Ishikawa (cell line): Measurements from ENCODE around the gene REXO4.

ENCODE experiments used
- CEBPB ChIP-seq: IDR thresholded peaks from 2 replicates; pipeline ENCODE4 v1.6.1; 2012
- CREB1 ChIP-seq: IDR thresholded peaks from 2 replicates; pipeline ENCODE4 v1.6.1; 2012; ENCODE audit warnings: low read depth
- EGR1 ChIP-seq: IDR thresholded peaks from 2 replicates; pipeline ENCODE4 v1.6.1; 2012
- EP300 ChIP-seq: IDR thresholded peaks from 2 replicates; pipeline ENCODE4 v1.6.1; 2012; ENCODE audit warnings: borderline replicate concordance
- FOXM1 ChIP-seq: IDR thresholded peaks from 2 replicates; pipeline ENCODE4 v1.6.1; 2012; ENCODE audit warnings: low read depth, borderline replicate concordance
- NFIC ChIP-seq: IDR thresholded peaks from 2 replicates; pipeline ENCODE4 v1.6.1; 2012
- RAD21 ChIP-seq: IDR thresholded peaks from 2 replicates; pipeline ENCODE4 v1.6.1; 2012; ENCODE audit warnings: low read depth
- TAF1 ChIP-seq: IDR thresholded peaks from 2 replicates; pipeline ENCODE4 v1.6.1; 2012; ENCODE audit warnings: low read depth, mild to moderate bottlenecking
- TCF12 ChIP-seq: IDR thresholded peaks from 2 replicates; pipeline ENCODE4 v1.6.1; 2012; ENCODE audit warnings: low read depth
- TEAD4 ChIP-seq: IDR thresholded peaks from 2 replicates; pipeline ENCODE4 v1.6.1; 2012
- YY1 ChIP-seq: IDR thresholded peaks from 2 replicates; pipeline ENCODE4 v1.6.1; 2012; ENCODE audit warnings: low read depth
- ZBTB7A ChIP-seq: IDR thresholded peaks from 2 replicates; pipeline ENCODE4 v1.6.1; 2012; ENCODE audit warnings: low read depth
- TF ChIP-seq, protein P1 (sequence below): IDR thresholded peaks from 2 replicates; pipeline ENCODE4 v1.6.1; 2012
- TF ChIP-seq, protein P2 (sequence below): IDR thresholded peaks from 2 replicates; pipeline ENCODE4 v1.6.1; 2012; ENCODE audit warnings: low read depth, mild to moderate bottlenecking
- TF ChIP-seq, protein P3 (sequence below): IDR thresholded peaks from 2 replicates; pipeline ENCODE4 v1.6.1; 2012

Gene REXO4

DNA sequence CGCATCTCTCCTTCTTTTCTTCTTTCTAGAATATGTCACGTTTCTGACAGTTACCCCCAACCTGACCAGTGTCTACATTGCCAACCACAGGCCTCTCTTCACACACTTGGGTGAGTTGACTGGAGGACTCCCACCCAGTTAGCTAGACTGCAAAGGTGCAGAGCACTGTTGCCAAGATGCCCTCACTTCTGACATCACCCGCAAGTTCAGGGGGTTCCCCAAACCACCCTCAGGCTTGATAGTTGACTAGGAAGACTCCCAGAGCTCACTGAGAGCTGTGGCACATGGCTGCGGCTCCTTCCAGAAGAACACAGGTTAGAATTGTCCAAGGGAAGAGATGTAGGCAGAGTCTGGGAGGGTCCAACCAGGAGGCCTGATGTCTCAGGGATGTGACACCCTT lies 21.5 kb upstream of the REXO4 start:
- TF ChIP-seq FOXM1: no peak
- TF ChIP-seq, protein P1, sequence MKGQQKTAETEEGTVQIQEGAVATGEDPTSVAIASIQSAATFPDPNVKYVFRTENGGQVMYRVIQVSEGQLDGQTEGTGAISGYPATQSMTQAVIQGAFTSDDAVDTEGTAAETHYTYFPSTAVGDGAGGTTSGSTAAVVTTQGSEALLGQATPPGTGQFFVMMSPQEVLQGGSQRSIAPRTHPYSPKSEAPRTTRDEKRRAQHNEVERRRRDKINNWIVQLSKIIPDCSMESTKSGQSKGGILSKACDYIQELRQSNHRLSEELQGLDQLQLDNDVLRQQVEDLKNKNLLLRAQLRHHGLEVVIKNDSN: no peak
- TF ChIP-seq CREB1: no peak
- TF ChIP-seq RAD21: no peak
- no peak for TF ChIP-seq TEAD4
- no peak for TF ChIP-seq YY1
- no peak for TF ChIP-seq EP300

DNA sequence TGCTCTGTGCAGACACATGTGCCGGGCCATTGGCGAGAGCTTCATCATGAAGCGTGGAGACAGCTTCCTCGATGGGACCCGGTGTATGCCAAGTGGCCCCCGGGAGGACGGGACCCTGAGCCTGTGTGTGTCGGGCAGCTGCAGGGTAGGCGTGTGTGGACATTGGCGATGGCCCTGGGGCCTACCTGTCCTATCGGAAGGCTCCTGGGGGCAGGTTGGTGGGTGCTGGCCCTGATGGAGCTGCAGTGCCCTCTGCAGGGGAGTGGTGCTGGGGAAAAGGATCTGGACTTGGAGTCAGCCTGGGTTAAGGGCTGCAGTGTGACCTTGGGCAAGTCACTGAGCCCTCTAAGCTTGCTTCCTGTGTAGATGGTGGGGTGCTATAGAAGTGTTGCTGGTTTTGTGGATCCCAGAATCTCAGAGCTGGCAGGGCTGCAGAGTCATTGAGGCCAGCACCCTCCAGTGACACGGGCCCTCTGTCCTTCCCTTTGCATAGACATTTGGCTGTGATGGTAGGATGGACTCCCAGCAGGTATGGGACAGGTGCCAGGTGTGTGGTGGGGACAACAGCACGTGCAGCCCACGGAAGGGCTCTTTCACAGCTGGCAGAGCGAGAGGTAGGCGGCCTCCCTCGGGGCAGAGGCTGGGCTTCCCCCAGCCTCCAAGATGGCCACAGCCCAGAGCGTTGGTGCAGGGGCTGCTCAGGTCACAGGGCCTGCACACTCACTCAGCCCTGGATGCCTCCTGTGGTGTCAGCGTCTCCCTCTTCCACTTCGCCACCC lies 20.1 kb upstream of the REXO4 start:
- TF ChIP-seq RAD21 (peak; percentile 63), ZBTB7A (no peak)

DNA sequence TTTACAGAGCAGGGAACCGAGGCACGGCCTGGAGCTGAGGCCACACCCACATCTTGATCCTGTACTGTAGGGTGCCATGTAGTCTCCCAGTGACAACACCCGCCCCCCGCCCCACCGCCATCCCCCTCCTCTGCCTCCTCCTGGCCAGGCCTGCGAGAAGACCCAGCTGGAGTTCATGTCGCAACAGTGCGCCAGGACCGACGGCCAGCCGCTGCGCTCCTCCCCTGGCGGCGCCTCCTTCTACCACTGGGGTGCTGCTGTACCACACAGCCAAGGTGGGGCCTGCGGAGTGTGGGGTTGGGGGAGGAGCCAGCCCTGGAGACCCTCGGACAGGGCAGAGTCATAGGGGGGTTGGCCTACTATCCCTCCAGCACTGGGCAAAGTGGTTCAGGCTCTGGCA lies 18.9 kb upstream of the REXO4 start:
- TF ChIP-seq, protein P2, sequence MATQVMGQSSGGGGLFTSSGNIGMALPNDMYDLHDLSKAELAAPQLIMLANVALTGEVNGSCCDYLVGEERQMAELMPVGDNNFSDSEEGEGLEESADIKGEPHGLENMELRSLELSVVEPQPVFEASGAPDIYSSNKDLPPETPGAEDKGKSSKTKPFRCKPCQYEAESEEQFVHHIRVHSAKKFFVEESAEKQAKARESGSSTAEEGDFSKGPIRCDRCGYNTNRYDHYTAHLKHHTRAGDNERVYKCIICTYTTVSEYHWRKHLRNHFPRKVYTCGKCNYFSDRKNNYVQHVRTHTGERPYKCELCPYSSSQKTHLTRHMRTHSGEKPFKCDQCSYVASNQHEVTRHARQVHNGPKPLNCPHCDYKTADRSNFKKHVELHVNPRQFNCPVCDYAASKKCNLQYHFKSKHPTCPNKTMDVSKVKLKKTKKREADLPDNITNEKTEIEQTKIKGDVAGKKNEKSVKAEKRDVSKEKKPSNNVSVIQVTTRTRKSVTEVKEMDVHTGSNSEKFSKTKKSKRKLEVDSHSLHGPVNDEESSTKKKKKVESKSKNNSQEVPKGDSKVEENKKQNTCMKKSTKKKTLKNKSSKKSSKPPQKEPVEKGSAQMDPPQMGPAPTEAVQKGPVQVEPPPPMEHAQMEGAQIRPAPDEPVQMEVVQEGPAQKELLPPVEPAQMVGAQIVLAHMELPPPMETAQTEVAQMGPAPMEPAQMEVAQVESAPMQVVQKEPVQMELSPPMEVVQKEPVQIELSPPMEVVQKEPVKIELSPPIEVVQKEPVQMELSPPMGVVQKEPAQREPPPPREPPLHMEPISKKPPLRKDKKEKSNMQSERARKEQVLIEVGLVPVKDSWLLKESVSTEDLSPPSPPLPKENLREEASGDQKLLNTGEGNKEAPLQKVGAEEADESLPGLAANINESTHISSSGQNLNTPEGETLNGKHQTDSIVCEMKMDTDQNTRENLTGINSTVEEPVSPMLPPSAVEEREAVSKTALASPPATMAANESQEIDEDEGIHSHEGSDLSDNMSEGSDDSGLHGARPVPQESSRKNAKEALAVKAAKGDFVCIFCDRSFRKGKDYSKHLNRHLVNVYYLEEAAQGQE: no peak
- TF ChIP-seq CEBPB (no peak), TEAD4 (no peak), RAD21 (no peak), FOXM1 (no peak), EGR1 (no peak), YY1 (no peak), EP300 (no peak), TAF1 (no peak), TCF12 (no peak), ZBTB7A (no peak)
- TF ChIP-seq, protein P3, sequence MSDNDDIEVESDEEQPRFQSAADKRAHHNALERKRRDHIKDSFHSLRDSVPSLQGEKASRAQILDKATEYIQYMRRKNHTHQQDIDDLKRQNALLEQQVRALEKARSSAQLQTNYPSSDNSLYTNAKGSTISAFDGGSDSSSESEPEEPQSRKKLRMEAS: no peak
- TF ChIP-seq, protein P1: no peak

DNA sequence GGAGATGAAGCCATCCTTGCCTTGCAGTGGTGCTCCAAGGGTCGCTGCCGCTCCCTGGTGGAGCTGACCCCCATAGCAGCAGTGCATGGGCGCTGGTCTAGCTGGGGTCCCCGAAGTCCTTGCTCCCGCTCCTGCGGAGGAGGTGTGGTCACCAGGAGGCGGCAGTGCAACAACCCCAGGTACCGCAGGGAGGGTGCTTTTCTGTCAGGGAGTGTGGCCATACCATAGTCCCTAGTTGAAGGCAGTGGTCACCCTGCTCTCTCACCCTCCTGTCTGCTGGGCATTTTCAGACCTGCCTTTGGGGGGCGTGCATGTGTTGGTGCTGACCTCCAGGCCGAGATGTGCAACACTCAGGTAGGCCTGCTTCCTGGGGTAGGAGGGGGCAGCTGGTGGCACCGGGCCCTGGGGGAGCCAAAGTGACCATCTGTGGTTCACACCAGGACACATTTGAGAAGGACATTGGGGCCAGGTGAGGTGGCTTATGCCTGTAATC lies 15.6 kb upstream of the REXO4 start:
- no peak for TF ChIP-seq YY1
- TF ChIP-seq RAD21: peak; percentile 17; the same call in 1 of the 2 replicates

DNA sequence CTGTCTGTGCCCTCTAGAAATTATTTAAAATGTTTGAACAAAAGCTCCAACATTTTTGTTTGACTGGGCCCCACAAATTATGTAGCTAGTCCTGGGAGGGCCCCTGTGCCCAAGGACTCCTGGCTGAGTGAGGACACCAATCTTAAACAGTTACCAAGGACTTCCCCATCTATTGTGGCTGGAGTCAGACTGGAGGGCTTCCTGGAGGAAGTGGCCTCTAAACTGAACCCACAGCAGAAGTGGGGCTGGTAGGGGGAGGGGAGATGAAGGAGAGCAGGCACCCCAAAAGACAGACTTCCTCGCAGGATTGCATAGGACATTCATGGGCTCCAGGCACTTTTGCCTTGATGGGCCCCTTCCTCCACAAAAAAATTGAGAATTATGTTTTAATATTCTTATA lies 12.4 kb upstream of the REXO4 start:
- TF ChIP-seq, protein P2: no peak
- TF ChIP-seq, protein P3: no peak
- TF ChIP-seq, protein P1: no peak
- TF ChIP-seq EP300 (no peak), EGR1 (no peak)

DNA sequence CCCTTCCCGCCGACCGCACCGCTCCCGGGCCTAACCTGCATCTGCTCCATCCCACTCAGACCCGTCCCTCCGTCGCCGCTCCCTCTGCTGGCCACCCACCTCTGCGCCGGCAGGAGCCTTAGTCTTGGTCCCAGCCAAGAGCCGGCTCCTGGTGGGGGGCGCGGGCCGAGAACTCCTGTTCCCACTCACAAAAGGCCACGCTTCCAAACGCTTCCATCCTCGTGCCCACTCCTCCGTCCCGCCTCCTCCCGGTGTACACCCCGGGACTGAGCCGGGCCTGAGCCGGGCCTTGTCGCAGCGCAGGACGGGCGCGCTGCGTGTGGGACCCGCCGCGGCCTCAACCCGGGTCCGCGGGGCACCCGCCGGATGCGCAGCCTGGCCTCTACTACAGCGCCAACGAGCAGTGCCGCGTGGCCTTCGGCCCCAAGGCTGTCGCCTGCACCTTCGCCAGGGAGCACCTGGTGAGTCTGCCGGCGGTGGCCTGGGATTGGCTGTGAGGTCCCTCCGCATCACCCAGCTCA lies 11.9 kb upstream of the REXO4 start:
- TF ChIP-seq TEAD4 (no peak), EGR1 (no peak), YY1 (no peak), TCF12 (no peak), ZBTB7A (no peak), NFIC (no peak), RAD21 (no peak), CREB1 (no peak), FOXM1 (no peak), EP300 (no peak), TAF1 (no peak), CEBPB (no peak)
- TF ChIP-seq, protein P1: no peak
- TF ChIP-seq, protein P3: no peak
- TF ChIP-seq, protein P2: no peak
